DOHH2 (cell line): ENCODE data around the gene GDF10.

Source experiments
- H3F3A ChIP-seq: fragments of 200-600 bp; sonication (generic), shearing (Covaris generic); 2 replicates; pipeline ENCODE4 v1.6.0; 2016; ENCODE audit warnings: antibody characterized with exemption, mild to moderate bottlenecking; ENCODE audit not compliant: control insufficient read depth, insufficient read depth
- H3K27ac ChIP-seq: fragments of 200-600 bp; sonication (generic); 2 replicates; pipeline ENCODE4 v1.5.1; 2014; ENCODE audit warnings: low read depth, mild to moderate bottlenecking, low read length, moderate library complexity
- H3K27me3 ChIP-seq: fragments of 200-600 bp; sonication (generic); 2 replicates; pipeline ENCODE4 v1.6.1; 2014; ENCODE audit warnings: mild to moderate bottlenecking, low read length, mixed read lengths; ENCODE audit not compliant: control insufficient read depth
- H3K36me3 ChIP-seq: fragments of 200-600 bp; sonication (generic); 2 replicates; pipeline ENCODE4 v1.6.1; 2014; ENCODE audit warnings: mild to moderate bottlenecking, low read length, moderate library complexity, mixed read lengths; ENCODE audit not compliant: control insufficient read depth
- H3K4me1 ChIP-seq: fragments of 200-600 bp; sonication (generic); 2 replicates; pipeline ENCODE4 v1.6.1; 2014; ENCODE audit warnings: mild to moderate bottlenecking, low read length, mixed read lengths; ENCODE audit not compliant: control insufficient read depth
- H3K4me2 ChIP-seq: fragments of 200-600 bp; sonication (generic); 2 replicates; pipeline ENCODE4 v1.6.0; 2014; ENCODE audit warnings: mild to moderate bottlenecking, low read length, moderate library complexity
- H3K4me3 ChIP-seq: fragments of 200-600 bp; sonication (generic); 2 replicates; pipeline ENCODE4 v1.5.1; 2014; ENCODE audit warnings: mild to moderate bottlenecking, low read length, mixed read lengths
- H3K79me2 ChIP-seq: fragments of 200-600 bp; sonication (generic); 2 replicates; pipeline ENCODE4 v1.6.1; 2014; ENCODE audit warnings: mild to moderate bottlenecking, low read length, mixed read lengths; ENCODE audit not compliant: control insufficient read depth
- H3K9me2 ChIP-seq: fragments of 200-600 bp; sonication (generic); replicated peaks from 2 replicates; pipeline ENCODE4 v1.6.1; 2014; ENCODE audit warnings: mild to moderate bottlenecking, low read length, mixed read lengths; ENCODE audit not compliant: control insufficient read depth
- H3K9me3 ChIP-seq: fragments of 200-600 bp; sonication (generic); 2 replicates; pipeline ENCODE4 v1.6.1; 2014; ENCODE audit warnings: antibody characterized with exemption, low read length, mixed read lengths; ENCODE audit not compliant: control insufficient read depth, insufficient read depth
- H4K20me1 ChIP-seq: fragments of 200-600 bp; sonication (generic); 2 replicates; pipeline ENCODE4 v1.6.0; 2014; ENCODE audit warnings: low read depth, mild to moderate bottlenecking, antibody characterized with exemption, low read length, moderate library complexity; ENCODE audit not compliant: control insufficient read depth, insufficient read depth
- EZH2phosphoT487 ChIP-seq: fragments of 200-600 bp; sonication (generic); IDR thresholded peaks from 2 replicates; pipeline ENCODE4 v1.6.1; 2017; ENCODE audit warnings: borderline replicate concordance, mild to moderate bottlenecking, antibody characterized with exemption, low read length, moderate library complexity, mixed read lengths
- TF ChIP-seq, protein P1 (sequence below): fragments of 200-600 bp; sonication (generic); IDR thresholded peaks from one replicate; pipeline ENCODE4 v1.5.1; 2014; ENCODE audit warnings: antibody characterized with exemption, mild to moderate bottlenecking, low read depth, low read length; ENCODE audit not compliant: poor library complexity, severe bottlenecking

GDF10 gene

DNA sequence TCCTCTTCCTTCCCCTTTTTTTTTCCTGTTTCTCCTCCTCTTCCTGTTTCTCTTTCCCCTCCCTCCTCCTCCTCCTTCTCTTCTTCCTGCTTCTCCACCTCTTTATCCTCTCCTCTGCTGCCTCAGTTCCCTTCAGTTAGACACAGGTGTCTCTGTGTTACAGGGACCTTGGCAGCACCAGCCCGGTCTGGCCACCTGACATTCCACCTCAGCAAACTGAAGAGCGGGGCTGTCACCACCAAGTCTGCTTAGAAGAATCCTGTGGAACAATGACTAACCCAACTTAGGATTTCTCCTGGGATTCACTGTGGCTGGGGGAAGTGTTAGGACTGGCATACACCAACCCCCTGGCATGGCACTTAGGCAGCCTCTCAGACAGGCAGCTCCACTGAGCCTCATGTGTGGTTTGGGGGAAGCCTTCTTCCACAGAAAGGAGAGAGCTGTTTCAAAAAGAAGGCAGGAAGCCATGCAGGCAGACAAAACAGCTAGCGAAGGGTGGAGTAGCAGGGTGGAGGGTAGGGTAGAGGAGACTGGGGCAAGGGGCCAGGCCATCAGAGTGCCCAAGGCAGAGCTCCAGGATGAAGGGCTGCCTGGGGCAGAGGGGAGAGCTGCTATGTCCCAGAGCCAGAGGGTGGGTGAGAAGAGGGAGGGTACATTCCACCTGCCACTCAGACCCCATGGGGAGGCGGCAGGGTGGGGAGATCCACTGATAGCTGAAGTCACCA, 13.2 kb upstream of the GDF10 start:
- TF ChIP-seq, protein P1, sequence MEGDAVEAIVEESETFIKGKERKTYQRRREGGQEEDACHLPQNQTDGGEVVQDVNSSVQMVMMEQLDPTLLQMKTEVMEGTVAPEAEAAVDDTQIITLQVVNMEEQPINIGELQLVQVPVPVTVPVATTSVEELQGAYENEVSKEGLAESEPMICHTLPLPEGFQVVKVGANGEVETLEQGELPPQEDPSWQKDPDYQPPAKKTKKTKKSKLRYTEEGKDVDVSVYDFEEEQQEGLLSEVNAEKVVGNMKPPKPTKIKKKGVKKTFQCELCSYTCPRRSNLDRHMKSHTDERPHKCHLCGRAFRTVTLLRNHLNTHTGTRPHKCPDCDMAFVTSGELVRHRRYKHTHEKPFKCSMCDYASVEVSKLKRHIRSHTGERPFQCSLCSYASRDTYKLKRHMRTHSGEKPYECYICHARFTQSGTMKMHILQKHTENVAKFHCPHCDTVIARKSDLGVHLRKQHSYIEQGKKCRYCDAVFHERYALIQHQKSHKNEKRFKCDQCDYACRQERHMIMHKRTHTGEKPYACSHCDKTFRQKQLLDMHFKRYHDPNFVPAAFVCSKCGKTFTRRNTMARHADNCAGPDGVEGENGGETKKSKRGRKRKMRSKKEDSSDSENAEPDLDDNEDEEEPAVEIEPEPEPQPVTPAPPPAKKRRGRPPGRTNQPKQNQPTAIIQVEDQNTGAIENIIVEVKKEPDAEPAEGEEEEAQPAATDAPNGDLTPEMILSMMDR = no peak
- TF ChIP-seq EZH2phosphoT487 = no peak
- H3K9me2 ChIP-seq = no peaks in the 10 kb centered on the region

DNA sequence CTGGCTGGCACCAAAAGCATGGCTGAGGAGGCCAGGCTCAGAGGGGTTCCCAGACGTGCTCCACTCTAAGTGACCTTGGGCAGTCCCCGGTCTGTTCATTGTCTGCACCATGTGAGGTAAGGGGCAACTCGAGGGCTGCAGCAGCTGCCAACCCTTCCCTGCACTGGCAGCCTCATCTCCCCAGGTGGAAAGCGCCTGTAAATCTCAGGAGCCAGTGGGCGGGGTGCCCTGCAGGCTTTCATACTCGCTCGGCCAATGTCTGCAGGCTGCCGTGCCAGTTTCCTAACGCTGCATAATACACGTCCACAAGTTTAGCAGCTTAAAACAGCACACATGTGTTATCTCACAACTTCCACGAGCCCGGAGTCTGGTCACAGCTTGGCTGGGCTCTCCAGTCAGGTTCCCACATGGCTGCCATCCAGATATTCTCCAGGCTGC, 12.6 kb upstream of the GDF10 start:
- H3K9me3 ChIP-seq = peaks cover 2% of the 10 kb centered on the region; the same call in 1 of the 2 replicates
- H3K4me2 ChIP-seq = no peak overlapping the region
- H3K79me2 ChIP-seq = no peaks in the 10 kb centered on the region
- no peak for TF ChIP-seq EZH2phosphoT487
- no peak overlapping the region for H3K4me3 ChIP-seq
- H3K27me3 ChIP-seq = no peaks in the 10 kb centered on the region
- H3K27ac ChIP-seq = no peak overlapping the region
- H3F3A ChIP-seq = no peaks in the 10 kb centered on the region
- 0 out of 2 replicates have a peak, but pooled peaks cover 2% of the 10 kb centered on the region for H4K20me1 ChIP-seq
- H3K4me1 ChIP-seq = peaks cover 14% of the 10 kb centered on the region
- no peaks in the 10 kb centered on the region for H3K9me2 ChIP-seq
- no peaks in the 10 kb centered on the region for H3K36me3 ChIP-seq

More for the DNA sequence above, 13.2 kb upstream of the GDF10 start:
- Histone ChIP-seq H3K4me3 (peak overlapping the region; percentile 31; the same call in 1 of the 2 replicates), H3K27me3 (no peaks in the 10 kb centered on the region), H3K36me3 (no peaks in the 10 kb centered on the region), H3K27ac (no peak overlapping the region), H4K20me1 (0 out of 2 replicates have a peak, but pooled peaks cover 2% of the 10 kb centered on the region), H3K79me2 (no peaks in the 10 kb centered on the region), H3K4me1 (peaks cover 14% of the 10 kb centered on the region), H3F3A (no peaks in the 10 kb centered on the region), H3K4me2 (peak overlapping the region; percentile 27), H3K9me3 (peaks cover 2% of the 10 kb centered on the region; the same call in 1 of the 2 replicates)

DNA sequence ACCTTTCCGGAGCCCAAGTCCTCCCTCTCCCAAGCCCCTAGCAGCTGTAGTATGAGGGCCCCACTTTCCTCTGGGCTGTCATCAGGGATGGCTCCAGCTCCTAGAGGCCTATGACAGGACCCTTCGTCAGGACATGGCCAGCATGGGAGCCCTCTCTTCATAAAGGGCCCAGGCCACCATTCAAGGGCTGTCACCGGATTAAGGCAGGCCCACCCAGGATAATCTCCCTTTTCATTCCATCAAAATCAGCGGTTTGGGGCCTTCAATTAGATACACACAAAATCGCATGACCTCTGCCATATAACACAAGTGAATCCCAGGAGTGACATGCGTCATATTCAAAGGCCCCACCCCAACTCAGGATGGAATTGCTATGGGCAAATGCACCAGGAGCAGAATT, 12.2 kb upstream of the GDF10 start:
- no peak for TF ChIP-seq EZH2phosphoT487
- TF ChIP-seq, protein P1 = no peak
- Histone ChIP-seq H3K36me3 (no peaks in the 10 kb centered on the region), H3K4me3 (no peak overlapping the region), H3K79me2 (no peaks in the 10 kb centered on the region), H3K9me2 (no peaks in the 10 kb centered on the region), H3K4me2 (no peak overlapping the region), H3K27ac (no peak overlapping the region), H3K4me1 (peaks cover 14% of the 10 kb centered on the region), H4K20me1 (0 out of 2 replicates have a peak, but pooled peaks cover 2% of the 10 kb centered on the region), H3F3A (no peaks in the 10 kb centered on the region), H3K27me3 (no peaks in the 10 kb centered on the region), H3K9me3 (peaks cover 2% of the 10 kb centered on the region; the same call in 1 of the 2 replicates)

DNA sequence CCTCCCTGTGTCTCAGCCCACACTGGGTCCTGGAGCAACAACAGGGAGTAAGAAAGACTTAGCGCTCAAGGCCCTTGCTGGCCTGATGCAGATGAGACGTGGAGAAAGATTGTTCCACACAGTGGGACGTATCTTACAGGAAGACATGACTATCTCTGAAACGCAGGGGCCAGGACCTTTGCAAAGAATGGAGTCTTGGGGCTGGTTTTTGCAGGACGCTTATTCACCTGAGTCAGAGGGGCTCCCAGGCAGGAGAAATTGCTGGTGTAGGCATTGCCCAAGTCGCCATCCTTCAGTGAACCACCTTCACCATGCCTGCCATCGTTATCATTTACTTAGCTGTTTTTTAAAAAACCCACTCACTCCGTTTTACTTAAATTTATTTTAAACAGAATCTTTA, 11.8 kb upstream of the GDF10 start:
- no peak overlapping the region for H3K27ac ChIP-seq
- no peaks in the 10 kb centered on the region for H3F3A ChIP-seq
- H4K20me1 ChIP-seq = 0 out of 2 replicates have a peak, but pooled peaks cover 2% of the 10 kb centered on the region

More for the DNA sequence above, 11.8 kb upstream of the GDF10 start:
- Histone ChIP-seq H3K4me1 (peaks cover 14% of the 10 kb centered on the region), H3K27me3 (no peaks in the 10 kb centered on the region), H3K79me2 (no peaks in the 10 kb centered on the region), H3K4me3 (no peak overlapping the region), H3K9me3 (peaks cover 2% of the 10 kb centered on the region; the same call in 1 of the 2 replicates), H3K4me2 (no peak overlapping the region), H3K9me2 (no peaks in the 10 kb centered on the region), H3K36me3 (no peaks in the 10 kb centered on the region)
- TF ChIP-seq EZH2phosphoT487 = no peak
